Measurements from ENCODE around the gene RTN4R.

- no peak for TF ChIP-seq CTCF (IDR thresholded peaks at IDR 0.05; ENCODE audit: low read depth, low read length, poor library complexity, severe bottlenecking)
- no peak for TF ChIP-seq EZH2phosphoT487 (IDR thresholded peaks at IDR 0.05; ENCODE audit: borderline replicate concordance, low read length)
Observed at GRCh38 chr22:20315337-20316216, 47.5 kb upstream of the RTN4R start.

Measured in DOHH2 (cell line).